ENCODE results near the gene NDFIP2.

NDFIP2 gene

DNA sequence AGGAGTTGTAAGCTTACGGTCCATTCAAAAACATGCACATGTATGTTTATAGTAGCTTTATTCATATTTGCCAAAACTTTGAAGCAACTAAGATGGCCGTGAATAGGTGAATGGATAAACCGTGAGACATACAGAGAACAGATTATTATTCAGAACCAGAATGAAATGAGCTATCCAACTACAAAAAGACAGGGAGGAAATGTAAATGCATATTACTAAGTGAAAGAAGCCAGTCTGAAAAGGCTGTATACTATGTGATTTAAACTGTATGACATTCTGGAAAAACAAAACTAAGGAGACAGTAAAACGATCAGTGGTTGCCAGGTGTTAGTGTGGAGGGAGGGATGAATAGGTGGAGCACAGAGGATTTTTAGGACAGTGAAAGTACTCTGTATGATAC, 19.9 kb downstream of the NDFIP2 start:
- Histone ChIP-seq H3K4me1 (ENCODE audit: control insufficient read depth, insufficient read depth, low read length) (peaks cover 6% of the 10 kb centered on the region), H3K9me3 (replicated peaks; ENCODE audit: low read length) (no peaks in the 10 kb centered on the region), H3K9ac (ENCODE audit: low read depth, low read length) (no peak overlapping the region), H3K4me3 (ENCODE audit: low read length) (no peak overlapping the region), H3K4me2 (ENCODE audit: low read length) (no peak overlapping the region), H3K27me3 (ENCODE audit: control insufficient read depth, insufficient read depth, low read length) (no peaks in the 10 kb centered on the region), H3K36me3 (ENCODE audit: insufficient read depth, low read length) (no peaks in the 10 kb centered on the region)

DNA sequence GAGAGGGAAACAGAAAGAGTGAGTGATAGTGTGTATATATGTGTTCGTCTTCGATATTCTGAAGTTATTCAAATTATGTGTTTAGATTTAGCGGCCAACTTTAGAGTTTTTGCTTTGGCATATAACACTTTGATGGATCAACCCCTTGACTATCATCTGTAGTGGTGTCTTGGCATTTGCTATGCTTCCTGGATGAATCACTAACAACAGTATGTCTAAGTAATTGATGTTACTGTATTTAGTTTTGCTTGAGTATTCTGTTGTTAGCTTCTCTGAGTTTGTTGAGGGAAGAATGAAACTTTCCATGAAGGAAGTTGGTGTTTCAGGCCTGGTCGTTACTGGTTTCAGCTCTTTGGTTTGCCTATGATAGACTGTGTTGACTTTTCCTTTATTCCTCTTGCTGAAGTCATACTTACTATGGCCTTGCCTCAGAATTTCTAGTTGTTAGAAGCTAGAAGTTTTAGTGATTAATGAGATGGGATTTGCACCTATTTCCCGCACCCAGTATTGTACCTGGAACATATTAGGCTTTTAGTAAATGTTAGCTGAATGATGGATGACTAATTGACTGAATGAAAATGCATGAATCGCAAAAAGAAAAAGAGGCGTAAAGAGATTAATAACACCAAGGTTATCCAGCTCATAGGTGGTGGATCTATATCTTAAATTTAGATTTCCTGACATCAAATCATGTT, 20.7 kb downstream of the NDFIP2 start:
- peaks cover 6% of the 10 kb centered on the region for H3K4me1 ChIP-seq (ENCODE audit: control insufficient read depth, insufficient read depth, low read length)
- no peak overlapping the region for H3K4me3 ChIP-seq (ENCODE audit: low read length)
- H3K9ac ChIP-seq (ENCODE audit: low read depth, low read length) = no peak overlapping the region
- H3K27me3 ChIP-seq (ENCODE audit: control insufficient read depth, insufficient read depth, low read length) = no peaks in the 10 kb centered on the region
- H3K36me3 ChIP-seq (ENCODE audit: insufficient read depth, low read length) = no peaks in the 10 kb centered on the region
- no peaks in the 10 kb centered on the region for H3K9me3 ChIP-seq (replicated peaks; ENCODE audit: low read length)
- H3K4me2 ChIP-seq (ENCODE audit: low read length) = no peak overlapping the region

- Histone ChIP-seq H3K9me3 (replicated peaks; ENCODE audit: low read length) (no peaks in the 10 kb centered on the region), H3K9ac (ENCODE audit: low read depth, low read length) (no peak overlapping the region), H3K4me2 (ENCODE audit: low read length) (no peak overlapping the region), H3K27me3 (ENCODE audit: control insufficient read depth, insufficient read depth, low read length) (no peaks in the 10 kb centered on the region), H3K36me3 (ENCODE audit: insufficient read depth, low read length) (no peaks in the 10 kb centered on the region), H3K4me3 (ENCODE audit: low read length) (no peak overlapping the region), H3K4me1 (ENCODE audit: control insufficient read depth, insufficient read depth, low read length) (peaks cover 6% of the 10 kb centered on the region)
Observed at GRCh38 chr13:79502859-79503468, 22.0 kb downstream of the NDFIP2 start.

DNA sequence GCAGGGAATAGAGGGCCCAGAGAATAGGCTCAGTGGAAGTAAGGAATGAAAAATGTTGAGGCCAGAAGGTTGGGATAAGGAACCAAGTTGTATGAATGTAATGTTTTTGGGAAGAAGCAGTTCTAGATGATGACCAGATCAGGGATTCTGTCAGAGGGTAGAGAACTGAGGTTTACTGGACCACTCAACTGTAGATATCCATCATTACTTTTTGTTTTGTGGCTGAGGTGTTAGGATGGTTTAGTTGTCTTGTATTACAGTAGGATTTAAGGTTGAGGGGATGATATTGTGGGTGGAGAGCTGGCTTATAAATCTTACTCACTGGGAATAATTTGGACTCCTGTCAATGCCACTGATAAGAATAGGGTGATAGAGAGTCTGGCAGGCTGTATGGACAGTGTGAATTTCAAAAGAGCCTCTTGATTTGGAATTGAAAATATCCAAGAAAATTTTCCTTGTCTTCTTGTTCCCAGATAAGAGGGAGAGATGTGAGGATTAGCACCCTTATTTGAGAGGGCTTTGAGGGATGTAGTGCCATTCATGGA, 22.6 kb downstream of the NDFIP2 start:
- no peak overlapping the region for H3K9ac ChIP-seq (ENCODE audit: low read depth, low read length)
- no peaks in the 10 kb centered on the region for H3K9me3 ChIP-seq (replicated peaks; ENCODE audit: low read length)
- H3K4me3 ChIP-seq (ENCODE audit: low read length) = no peak overlapping the region
- peaks cover 10% of the 10 kb centered on the region for H3K4me1 ChIP-seq (ENCODE audit: control insufficient read depth, insufficient read depth, low read length)
- no peaks in the 10 kb centered on the region for H3K27me3 ChIP-seq (ENCODE audit: control insufficient read depth, insufficient read depth, low read length)
- H3K36me3 ChIP-seq (ENCODE audit: insufficient read depth, low read length) = no peaks in the 10 kb centered on the region
- no peak overlapping the region for H3K4me2 ChIP-seq (ENCODE audit: low read length)

GRCh38 chr13:79508224-79508961, 27.4 kb downstream of the NDFIP2 start:
- Histone ChIP-seq H3K4me3 (ENCODE audit: low read length) (no peak overlapping the region), H3K36me3 (ENCODE audit: insufficient read depth, low read length) (no peaks in the 10 kb centered on the region), H3K9me3 (replicated peaks; ENCODE audit: low read length) (no peaks in the 10 kb centered on the region), H3K9ac (ENCODE audit: low read depth, low read length) (no peak overlapping the region), H3K4me2 (ENCODE audit: low read length) (no peak overlapping the region), H3K27me3 (ENCODE audit: control insufficient read depth, insufficient read depth, low read length) (no peaks in the 10 kb centered on the region), H3K4me1 (ENCODE audit: control insufficient read depth, insufficient read depth, low read length) (peaks cover 6% of the 10 kb centered on the region)

DNA sequence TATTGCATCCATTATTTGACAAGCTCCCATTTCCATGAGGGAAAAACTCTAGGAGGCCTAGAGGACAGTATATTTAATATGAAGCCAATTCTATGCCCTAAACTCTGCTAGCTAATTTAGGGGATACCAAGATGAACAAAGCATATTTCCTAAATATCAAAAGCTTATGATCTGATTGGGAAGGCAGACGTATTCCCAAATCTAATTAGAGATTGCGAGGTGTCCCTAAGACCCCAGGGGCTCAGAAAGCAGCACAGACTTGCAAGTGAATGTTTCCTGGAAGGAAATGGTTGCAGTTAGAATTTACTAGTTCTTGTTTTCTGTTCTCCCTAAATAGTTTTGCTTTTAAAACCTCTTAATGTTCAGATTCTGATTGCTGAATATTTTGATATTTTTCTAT, 30.7 kb downstream of the NDFIP2 start:
- Histone ChIP-seq H3K4me2 (ENCODE audit: low read length) (no peak overlapping the region), H3K36me3 (ENCODE audit: insufficient read depth, low read length) (no peaks in the 10 kb centered on the region), H3K4me3 (ENCODE audit: low read length) (no peak overlapping the region), H3K27me3 (ENCODE audit: control insufficient read depth, insufficient read depth, low read length) (no peaks in the 10 kb centered on the region), H3K9ac (ENCODE audit: low read depth, low read length) (no peak overlapping the region), H3K4me1 (ENCODE audit: control insufficient read depth, insufficient read depth, low read length) (peaks cover 6% of the 10 kb centered on the region), H3K9me3 (replicated peaks; ENCODE audit: low read length) (no peaks in the 10 kb centered on the region)

DNA sequence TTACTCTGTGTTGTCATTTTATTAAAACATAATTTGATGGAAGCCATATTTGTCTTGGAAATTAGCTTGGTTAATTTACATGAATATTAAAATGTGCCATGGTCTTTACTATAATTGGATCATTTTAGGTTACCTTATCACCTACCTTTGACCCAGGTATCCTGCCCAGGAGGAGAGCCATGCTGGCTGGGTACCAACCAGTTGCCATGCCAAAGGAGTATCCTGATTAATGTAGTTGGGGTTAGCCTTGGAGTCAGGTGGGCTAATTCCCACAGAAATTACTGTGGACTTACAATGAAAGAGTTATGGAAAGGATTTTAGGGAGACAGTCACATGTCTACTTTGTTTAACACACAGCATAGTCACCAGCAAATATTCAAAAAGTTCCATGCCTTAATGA, 32.0 kb downstream of the NDFIP2 start:
- Histone ChIP-seq H3K4me2 (ENCODE audit: low read length) (no peak overlapping the region), H3K4me1 (ENCODE audit: control insufficient read depth, insufficient read depth, low read length) (peaks cover 6% of the 10 kb centered on the region), H3K9me3 (replicated peaks; ENCODE audit: low read length) (no peaks in the 10 kb centered on the region), H3K4me3 (ENCODE audit: low read length) (no peak overlapping the region), H3K27me3 (ENCODE audit: control insufficient read depth, insufficient read depth, low read length) (no peaks in the 10 kb centered on the region), H3K36me3 (ENCODE audit: insufficient read depth, low read length) (no peaks in the 10 kb centered on the region), H3K9ac (ENCODE audit: low read depth, low read length) (no peak overlapping the region)

- Histone ChIP-seq H3K9me3 (replicated peaks; ENCODE audit: low read length) (no peaks in the 10 kb centered on the region), H3K27me3 (ENCODE audit: control insufficient read depth, insufficient read depth, low read length) (no peaks in the 10 kb centered on the region), H3K4me1 (ENCODE audit: control insufficient read depth, insufficient read depth, low read length) (peaks cover 10% of the 10 kb centered on the region), H3K4me2 (ENCODE audit: low read length) (no peak overlapping the region), H3K9ac (ENCODE audit: low read depth, low read length) (no peak overlapping the region), H3K4me3 (ENCODE audit: low read length) (no peak overlapping the region), H3K36me3 (ENCODE audit: insufficient read depth, low read length) (peaks cover 5% of the 10 kb centered on the region)
Observed at GRCh38 chr13:79516595-79516994, 35.6 kb downstream of the NDFIP2 start.

DNA sequence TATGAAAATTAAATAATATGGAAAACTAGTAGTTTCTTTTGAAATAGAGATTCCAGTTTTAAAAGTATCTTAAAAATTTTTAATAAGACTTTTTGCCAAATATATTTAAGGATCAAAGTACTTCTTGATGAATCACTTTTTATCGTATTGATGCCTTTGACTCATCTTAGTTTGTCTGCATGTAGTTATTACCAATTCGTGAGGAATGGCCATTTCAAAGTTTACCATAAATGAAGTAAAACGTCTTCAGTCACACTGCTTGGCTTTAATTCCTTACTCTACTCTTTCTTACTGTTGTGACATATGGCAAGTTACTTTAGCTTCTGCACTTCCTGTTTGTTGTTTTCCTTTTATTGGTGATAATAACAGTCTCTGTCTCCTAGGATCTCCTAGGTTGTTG, 38.3 kb downstream of the NDFIP2 start:
- Histone ChIP-seq H3K36me3 (ENCODE audit: insufficient read depth, low read length) (peaks cover 14% of the 10 kb centered on the region), H3K27me3 (ENCODE audit: control insufficient read depth, insufficient read depth, low read length) (no peaks in the 10 kb centered on the region), H3K4me1 (ENCODE audit: control insufficient read depth, insufficient read depth, low read length) (peaks cover 19% of the 10 kb centered on the region), H3K4me3 (ENCODE audit: low read length) (no peak overlapping the region), H3K9me3 (replicated peaks; ENCODE audit: low read length) (no peaks in the 10 kb centered on the region), H3K9ac (ENCODE audit: low read depth, low read length) (no peak overlapping the region), H3K4me2 (ENCODE audit: low read length) (peak overlapping the region; percentile 4)

DNA sequence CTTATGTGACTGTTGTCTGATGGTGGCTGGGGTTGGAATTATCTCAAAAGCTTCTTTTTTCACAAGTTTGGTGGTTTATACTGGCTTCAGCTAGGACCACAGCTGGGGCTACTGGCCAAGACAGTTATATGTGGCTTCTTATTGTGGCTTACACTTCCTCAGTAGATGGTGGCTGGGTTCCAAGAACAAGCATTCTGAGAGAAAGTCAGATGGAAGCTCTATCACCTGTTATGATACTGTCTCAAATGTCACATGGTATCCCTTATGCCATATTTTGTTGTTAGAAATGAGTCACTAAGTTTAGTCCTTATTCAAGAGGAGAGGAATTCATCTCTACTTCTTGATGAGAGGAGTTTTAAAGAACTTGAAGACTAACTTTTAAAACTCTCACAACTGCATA, 41.6 kb downstream of the NDFIP2 start:
- H3K9ac ChIP-seq (ENCODE audit: low read depth, low read length) = no peak overlapping the region
- peaks cover 27% of the 10 kb centered on the region for H3K4me1 ChIP-seq (ENCODE audit: control insufficient read depth, insufficient read depth, low read length)
- H3K4me3 ChIP-seq (ENCODE audit: low read length) = no peak overlapping the region
- no peaks in the 10 kb centered on the region for H3K27me3 ChIP-seq (ENCODE audit: control insufficient read depth, insufficient read depth, low read length)
- H3K36me3 ChIP-seq (ENCODE audit: insufficient read depth, low read length) = peaks cover 21% of the 10 kb centered on the region
- H3K4me2 ChIP-seq (ENCODE audit: low read length) = peak overlapping the region; percentile 22
- H3K9me3 ChIP-seq (replicated peaks; ENCODE audit: low read length) = no peaks in the 10 kb centered on the region

- Histone ChIP-seq H3K4me2 (ENCODE audit: low read length) (no peak overlapping the region), H3K9me3 (replicated peaks; ENCODE audit: low read length) (no peaks in the 10 kb centered on the region), H3K9ac (ENCODE audit: low read depth, low read length) (no peak overlapping the region), H3K36me3 (ENCODE audit: insufficient read depth, low read length) (peaks cover 21% of the 10 kb centered on the region), H3K27me3 (ENCODE audit: control insufficient read depth, insufficient read depth, low read length) (no peaks in the 10 kb centered on the region), H3K4me1 (ENCODE audit: control insufficient read depth, insufficient read depth, low read length) (peaks cover 24% of the 10 kb centered on the region), H3K4me3 (ENCODE audit: low read length) (no peak overlapping the region)
Observed at GRCh38 chr13:79525064-79525857, 44.3 kb downstream of the NDFIP2 start.

Measured in skeletal muscle satellite cell (primary cell).